Measurements from ENCODE around the gene WNK2. TPM values are rescaled to one million over a fixed set of nuclear protein-coding genes. Genes with fewer than 3 reads are reported as not detected.

WNK2 gene
- polyA plus RNA-seq, 3 donors: 0.40 TPM; not detected in 2

DNA sequence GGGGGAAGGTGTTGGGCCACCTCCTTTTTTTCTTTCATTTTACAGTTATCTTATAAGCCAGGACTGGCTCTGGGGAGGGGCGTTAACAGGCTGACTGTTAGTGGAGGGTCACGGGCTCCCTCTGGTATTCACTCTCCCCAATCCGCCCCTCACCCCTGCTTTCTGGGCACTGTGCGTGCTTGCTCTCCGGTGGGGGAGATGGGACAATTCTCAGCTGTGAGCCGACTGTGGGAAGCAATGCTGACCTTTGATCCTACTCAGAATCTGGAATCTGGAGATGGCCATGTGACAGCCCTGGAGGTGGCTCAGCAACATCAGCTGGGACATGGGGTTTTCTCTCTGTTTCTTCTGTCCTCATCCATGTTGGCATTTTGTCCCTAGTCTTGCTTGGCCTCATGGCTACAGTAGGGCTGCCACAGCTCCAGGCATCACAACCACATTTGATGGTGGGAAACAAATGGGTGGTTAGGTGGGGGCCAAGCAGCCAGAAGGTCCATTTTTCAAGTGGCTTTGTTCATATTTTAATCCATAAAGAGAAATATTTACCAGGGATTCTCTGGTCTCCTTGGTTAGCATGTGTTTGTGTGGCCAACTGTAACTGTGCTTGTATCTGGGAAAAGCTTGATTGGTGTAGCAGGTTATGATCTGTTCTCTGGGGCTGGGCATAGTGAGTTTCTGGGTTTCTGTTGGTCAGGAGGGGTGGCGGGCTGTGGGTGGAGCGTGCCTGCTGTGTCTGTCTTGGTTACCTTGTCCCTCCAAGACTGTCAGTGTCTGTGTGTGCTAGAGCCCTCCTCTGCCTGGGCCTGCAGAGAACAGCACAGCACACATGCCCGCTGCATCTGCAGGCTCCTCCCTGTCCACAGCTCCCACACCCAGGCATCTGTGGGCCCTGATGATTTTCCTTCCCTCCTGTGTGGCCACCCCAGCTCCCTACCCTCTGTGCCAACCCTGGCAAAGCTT lies 12.4 kb downstream of the WNK2 start:
- Mint-ChIP-seq H3K27me3 (ENCODE audit: low read depth in 3 of 3) (peaks cover 18 to 40% (median 30%) of the 10 kb centered on the region in 3 donors), H3K27ac (no peak overlapping the region), H3K9me3 (peaks cover 0 to 5% (median 4%) of the 10 kb centered on the region in 7 donors), H3K4me3 (no peak overlapping the region), H3K4me1 (no peaks in the 10 kb centered on the region), H3K36me3 (no peaks in the 10 kb centered on the region)
- Histone ChIP-seq H3K79me2 (ENCODE audit: insufficient read depth, low read length) (no peaks in the 10 kb centered on the region), H3K9me3 (replicated peaks in 1 of 2; ENCODE audit: control insufficient read depth in 1 of 2, insufficient read depth in 1 of 2, low read length in 2 of 2) (no peaks in the 10 kb centered on the region), H3K36me3 (replicated peaks in 1 of 2; ENCODE audit: control insufficient read depth in 1 of 2, insufficient read depth in 2 of 2, low read length in 2 of 2) (no peaks in the 10 kb centered on the region), H3K9ac (ENCODE audit: insufficient read depth, low read length, poor library complexity, severe bottlenecking) (no peak overlapping the region), H3K4me1 (ENCODE audit: control insufficient read depth in 1 of 2, insufficient read depth in 2 of 2, low read length in 2 of 2) (no peaks in the 10 kb centered on the region), H2AFZ (ENCODE audit: insufficient read depth, low read depth, low read length, poor library complexity, severe bottlenecking) (no peak overlapping the region), H3K27me3 (ENCODE audit: control insufficient read depth in 2 of 2, insufficient read depth in 2 of 2, low read length in 2 of 2) (peaks cover 0 to 2% of the 10 kb centered on the region in 2 donors), H3K27ac (ENCODE audit: low read depth in 1 of 2, low read length in 2 of 2) (no peak overlapping the region), H3K4me2 (replicated peaks; ENCODE audit: extremely low read depth, low read length, poor library complexity, severe bottlenecking) (no peak overlapping the region), H4K20me1 (ENCODE audit: insufficient read depth, low read length) (no peaks in the 10 kb centered on the region), H3K4me3 (replicated peaks in 1 of 3; ENCODE audit: low read depth in 2 of 3, low read length in 3 of 3) (no peak overlapping the region)
- intact Hi-C loops (cut with micrococcal nuclease): no loop called here
- DNase-seq: no peak
- TF ChIP-seq, protein P1, sequence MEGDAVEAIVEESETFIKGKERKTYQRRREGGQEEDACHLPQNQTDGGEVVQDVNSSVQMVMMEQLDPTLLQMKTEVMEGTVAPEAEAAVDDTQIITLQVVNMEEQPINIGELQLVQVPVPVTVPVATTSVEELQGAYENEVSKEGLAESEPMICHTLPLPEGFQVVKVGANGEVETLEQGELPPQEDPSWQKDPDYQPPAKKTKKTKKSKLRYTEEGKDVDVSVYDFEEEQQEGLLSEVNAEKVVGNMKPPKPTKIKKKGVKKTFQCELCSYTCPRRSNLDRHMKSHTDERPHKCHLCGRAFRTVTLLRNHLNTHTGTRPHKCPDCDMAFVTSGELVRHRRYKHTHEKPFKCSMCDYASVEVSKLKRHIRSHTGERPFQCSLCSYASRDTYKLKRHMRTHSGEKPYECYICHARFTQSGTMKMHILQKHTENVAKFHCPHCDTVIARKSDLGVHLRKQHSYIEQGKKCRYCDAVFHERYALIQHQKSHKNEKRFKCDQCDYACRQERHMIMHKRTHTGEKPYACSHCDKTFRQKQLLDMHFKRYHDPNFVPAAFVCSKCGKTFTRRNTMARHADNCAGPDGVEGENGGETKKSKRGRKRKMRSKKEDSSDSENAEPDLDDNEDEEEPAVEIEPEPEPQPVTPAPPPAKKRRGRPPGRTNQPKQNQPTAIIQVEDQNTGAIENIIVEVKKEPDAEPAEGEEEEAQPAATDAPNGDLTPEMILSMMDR (IDR thresholded peaks at IDR 0.05): no peak
- WGBS (ENCODE audit: insufficient coverage): 86% methylated on average over 4 of the region's 9 CpGs

DNA sequence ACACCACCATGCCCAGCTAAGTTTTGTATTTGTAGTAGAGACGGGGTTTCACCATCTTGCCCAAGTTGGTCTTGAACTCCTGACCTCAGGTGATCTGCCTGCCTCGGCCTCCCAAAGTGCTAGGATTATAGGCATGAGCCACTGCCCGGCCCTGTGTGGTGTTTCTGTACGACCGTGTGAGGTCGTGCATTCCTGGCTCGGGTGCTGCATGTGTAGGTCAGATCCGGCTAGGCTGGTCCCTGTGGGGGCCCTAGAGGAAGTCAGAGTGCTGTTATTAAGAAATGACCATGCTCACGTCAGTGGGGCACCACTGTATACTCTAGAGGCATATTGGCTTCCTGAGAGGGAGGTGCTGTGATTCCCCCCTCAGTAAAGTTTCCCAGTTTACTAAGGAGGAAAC lies 13.7 kb downstream of the WNK2 start:
- peaks cover 18 to 31% (median 26%) of the 10 kb centered on the region in 3 donors for H3K27me3 Mint-ChIP-seq (ENCODE audit: low read depth in 3 of 3)
- H3K27ac ChIP-seq (ENCODE audit: low read depth in 1 of 2, low read length in 2 of 2): no peak overlapping the region
- H4K20me1 ChIP-seq (ENCODE audit: insufficient read depth, low read length): no peaks in the 10 kb centered on the region
- no peaks in the 10 kb centered on the region for H3K79me2 ChIP-seq (ENCODE audit: insufficient read depth, low read length)
- H3K4me1 Mint-ChIP-seq: no peaks in the 10 kb centered on the region
- no peak overlapping the region for H3K27ac Mint-ChIP-seq
- H3K4me3 ChIP-seq (replicated peaks in 1 of 3; ENCODE audit: low read depth in 2 of 3, low read length in 3 of 3): no peak overlapping the region
- H3K27me3 ChIP-seq (ENCODE audit: control insufficient read depth in 2 of 2, insufficient read depth in 2 of 2, low read length in 2 of 2): peaks cover 0 to 2% of the 10 kb centered on the region in 2 donors
- H2AFZ ChIP-seq (ENCODE audit: insufficient read depth, low read depth, low read length, poor library complexity, severe bottlenecking): no peak overlapping the region
- TF ChIP-seq, protein P1 (IDR thresholded peaks at IDR 0.05): no peak
- H3K4me1 ChIP-seq (ENCODE audit: control insufficient read depth in 1 of 2, insufficient read depth in 2 of 2, low read length in 2 of 2): no peaks in the 10 kb centered on the region
- no peak for DNase-seq
- WGBS (ENCODE audit: insufficient coverage): 94% methylated on average over 8 of the region's 9 CpGs
- H3K9ac ChIP-seq (ENCODE audit: insufficient read depth, low read length, poor library complexity, severe bottlenecking): no peak overlapping the region
- H3K4me2 ChIP-seq (replicated peaks; ENCODE audit: extremely low read depth, low read length, poor library complexity, severe bottlenecking): no peak overlapping the region
- H3K4me3 Mint-ChIP-seq: no peak overlapping the region
- H3K9me3 Mint-ChIP-seq: peaks cover 0 to 5% (median 4%) of the 10 kb centered on the region in 7 donors
- no peaks in the 10 kb centered on the region for H3K36me3 Mint-ChIP-seq
- no peaks in the 10 kb centered on the region for H3K9me3 ChIP-seq (replicated peaks in 1 of 2; ENCODE audit: control insufficient read depth in 1 of 2, insufficient read depth in 1 of 2, low read length in 2 of 2)
- H3K36me3 ChIP-seq (replicated peaks in 1 of 2; ENCODE audit: control insufficient read depth in 1 of 2, insufficient read depth in 2 of 2, low read length in 2 of 2): no peaks in the 10 kb centered on the region
- intact Hi-C loops (cut with micrococcal nuclease): no loop called here

Measured in CD14-positive monocyte (primary cell).